GM23248 (cell line): ENCODE data around the gene TP53I3. TPM values are rescaled to one million over a fixed set of nuclear protein-coding genes. Genes with fewer than 3 reads are reported as not detected.

ENCODE experiments used
- DNase-seq: peaks from one replicate; pipeline ENCODE4 v3.0.0-alpha.2; 2015
- H2AFZ ChIP-seq: fragments of 200-600 bp; sonication (generic); 2 replicates; pipeline ENCODE4 v1.6.1; 2016; ENCODE audit warnings: antibody characterized with exemption
- H3F3A ChIP-seq: fragments of 200-600 bp; sonication (generic); 2 replicates; pipeline ENCODE4 v1.6.1; 2016; ENCODE audit warnings: mild to moderate bottlenecking, antibody characterized with exemption, mixed run types; ENCODE audit not compliant: insufficient read depth
- H3K27ac ChIP-seq: fragments of 200-600 bp; sonication (generic); 2 replicates; pipeline ENCODE4 v1.5.1; 2016; ENCODE audit warnings: mild to moderate bottlenecking
- H3K27me3 ChIP-seq: fragments of 200-600 bp; sonication (generic); replicated peaks from 2 replicates; pipeline ENCODE4 v1.6.1; 2016; ENCODE audit warnings: mild to moderate bottlenecking; ENCODE audit not compliant: insufficient read depth
- H3K36me3 ChIP-seq: fragments of 200-600 bp; sonication (generic); 2 replicates; pipeline ENCODE4 v1.6.1; 2016; ENCODE audit warnings: low read depth, mild to moderate bottlenecking
- H3K4me1 ChIP-seq: fragments of 200-600 bp; sonication (generic); 2 replicates; pipeline ENCODE4 v1.6.1; 2016; ENCODE audit warnings: mild to moderate bottlenecking; ENCODE audit not compliant: insufficient read depth
- H3K4me2 ChIP-seq: fragments of 200-600 bp; sonication (generic); one replicate; pipeline ENCODE4 v1.6.1; 2016; ENCODE audit warnings: mild to moderate bottlenecking; ENCODE audit not compliant: unreplicated experiment
- H3K4me3 ChIP-seq: fragments of 200-600 bp; sonication (generic); 2 replicates; pipeline ENCODE4 v1.5.1; 2016; ENCODE audit warnings: mild to moderate bottlenecking
- H3K79me2 ChIP-seq: fragments of 200-600 bp; sonication (generic); 2 replicates; pipeline ENCODE4 v1.6.1; 2016; ENCODE audit warnings: mild to moderate bottlenecking; ENCODE audit not compliant: insufficient read depth
- H3K9ac ChIP-seq: fragments of 200-600 bp; sonication (generic); 2 replicates; pipeline ENCODE4 v1.6.1; 2016; ENCODE audit warnings: mild to moderate bottlenecking
- H3K9me2 ChIP-seq: fragments of 200-600 bp; sonication (generic); 2 replicates; pipeline ENCODE4 v1.6.1; 2016; ENCODE audit warnings: mixed run types, mild to moderate bottlenecking, moderate library complexity; ENCODE audit not compliant: insufficient read depth
- H3K9me3 ChIP-seq: fragments of 200-600 bp; sonication (generic); one replicate; pipeline ENCODE4 v1.6.1; 2017; ENCODE audit warnings: low read depth
- H4K20me1 ChIP-seq: fragments of 200-600 bp; sonication (generic); 2 replicates; pipeline ENCODE4 v1.6.0; 2016; ENCODE audit not compliant: insufficient read depth
- EZH2 ChIP-seq: fragments of 200-600 bp; sonication (generic); IDR thresholded peaks from 2 replicates; pipeline ENCODE4 v1.6.1; 2018; ENCODE audit warnings: antibody characterized with exemption, mild to moderate bottlenecking; ENCODE audit not compliant: insufficient read depth, poor library complexity, severe bottlenecking
- EZH2phosphoT487 ChIP-seq: fragments of 200-600 bp; sonication (generic); IDR thresholded peaks from 2 replicates; pipeline ENCODE4 v1.6.1; 2018; ENCODE audit warnings: antibody characterized with exemption, moderate library complexity, mild to moderate bottlenecking, low read depth; ENCODE audit not compliant: insufficient read depth
- WGBS, 2 experiments: methylation state at CpG; one replicate each; pipeline ENCODE4 v1.1.6; 2015 to 2017; ENCODE audit warnings: low lambda C conversion rate in 2 of 2, low coverage in 1 of 2; ENCODE audit errors: missing lambda C conversion rate in 2 of 2; 5-methylcytosine and 5-hydroxymethylcytosine counted together
- in situ Hi-C: fragments of 300-500 bp; cut with MboI; formaldehyde crosslinking; loops from 2 replicates; pipeline ENCODE4 v1.15.0; 2020
- polyA plus RNA-seq: library from polyadenylated mRNA; unstranded; fragments of >200 nt; fragmentation: Nextera tagmentation; extraction: Ambion mirVana; gene quantifications from 2 replicates; pipeline ENCODE4 v1.2.1, GENCODE V29; 2016
- total RNA-seq: library from RNA; depleted of rRNA; stranded (reverse); fragments of >200 nt; shearing (Covaris generic); gene quantifications from 2 replicates; pipeline ENCODE4 v1.2.3, GENCODE V29; 2014

Gene TP53I3
- total and polyA plus RNA-seq, 2 experiments from 2014 or later = 76.2 to 81.7 TPM

GRCh38 chr2:24083567-24084385 lies 858 bp downstream of the TP53I3 start:
- Histone ChIP-seq H3K4me3 (peak overlapping the region; percentile 90), H3F3A (peaks cover 13% of the 10 kb centered on the region), H3K4me1 (0 out of 2 replicates have a peak, but pooled peaks cover 6% of the 10 kb centered on the region), H3K27ac (peak overlapping the region; percentile 77), H2AFZ (peak overlapping the region; percentile 97), H3K36me3 (peaks cover 6% of the 10 kb centered on the region; the same call in 1 of the 2 replicates), H3K9ac (peak overlapping the region; percentile 87), H3K9me2 (no peaks in the 10 kb centered on the region), H3K9me3 (no peaks in the 10 kb centered on the region), H3K27me3 (no peaks in the 10 kb centered on the region), H3K79me2 (peaks cover 12% of the 10 kb centered on the region; the same call in 1 of the 2 replicates), H3K4me2 (peak overlapping the region; percentile 93), H4K20me1 (no peaks in the 10 kb centered on the region)
- DNase-seq = peak; percentile 83
- no peak for TF ChIP-seq EZH2phosphoT487
- TF ChIP-seq EZH2 = no peak
- WGBS, 2 experiments = 1 to 2% methylated on average over 30 of the region's 30 CpGs
- in situ Hi-C loops = no loop called here

- DNase-seq = peak; percentile 4
- in situ Hi-C loops = no loop called here
- no peaks in the 10 kb centered on the region for H4K20me1 ChIP-seq
- TF ChIP-seq EZH2 (no peak), EZH2phosphoT487 (no peak)
- peak overlapping the region; percentile 87 for H3K9ac ChIP-seq
- peaks cover 12% of the 10 kb centered on the region; the same call in 1 of the 2 replicates for H3K79me2 ChIP-seq
- H3K36me3 ChIP-seq = peaks cover 6% of the 10 kb centered on the region; the same call in 1 of the 2 replicates
- no peaks in the 10 kb centered on the region for H3K9me3 ChIP-seq
- peak overlapping the region; percentile 90 for H3K4me3 ChIP-seq
- peaks cover 21% of the 10 kb centered on the region for H3F3A ChIP-seq
- 0 out of 2 replicates have a peak, but pooled peaks cover 6% of the 10 kb centered on the region for H3K4me1 ChIP-seq
- peak overlapping the region; percentile 93 for H3K4me2 ChIP-seq
- H2AFZ ChIP-seq = peak overlapping the region; percentile 97
- no peaks in the 10 kb centered on the region for H3K27me3 ChIP-seq
- no peaks in the 10 kb centered on the region for H3K9me2 ChIP-seq
- H3K27ac ChIP-seq = peak overlapping the region; percentile 77
- 69 to 75% methylated on average over 8 of the region's 8 CpGs for WGBS, 2 experiments
Observed at GRCh38 chr2:24082787-24083566, 1.7 kb downstream of the TP53I3 start.

- 18 to 21% methylated on average over 2 of the region's 2 CpGs for WGBS, 2 experiments
- no peak for DNase-seq
- H3K36me3 ChIP-seq = peaks cover 6% of the 10 kb centered on the region; the same call in 1 of the 2 replicates
- no peak overlapping the region for H3K4me2 ChIP-seq
- H3K9ac ChIP-seq = no peak overlapping the region
- no peaks in the 10 kb centered on the region for H3K9me2 ChIP-seq
- TF ChIP-seq EZH2 = no peak
- no peak for TF ChIP-seq EZH2phosphoT487
- peaks cover 33% of the 10 kb centered on the region for H3F3A ChIP-seq
- no peaks in the 10 kb centered on the region for H3K9me3 ChIP-seq
- no peak overlapping the region for H3K27ac ChIP-seq
- in situ Hi-C loops = no loop called here
- H3K4me3 ChIP-seq = no peak overlapping the region
- H3K79me2 ChIP-seq = peaks cover 13% of the 10 kb centered on the region
- 0 out of 2 replicates have a peak, but pooled peaks cover 6% of the 10 kb centered on the region for H3K4me1 ChIP-seq
- no peaks in the 10 kb centered on the region for H4K20me1 ChIP-seq
- H3K27me3 ChIP-seq = no peaks in the 10 kb centered on the region
- no peak overlapping the region for H2AFZ ChIP-seq
Observed at GRCh38 chr2:24080701-24081100, 3.9 kb downstream of the TP53I3 start.

DNA sequence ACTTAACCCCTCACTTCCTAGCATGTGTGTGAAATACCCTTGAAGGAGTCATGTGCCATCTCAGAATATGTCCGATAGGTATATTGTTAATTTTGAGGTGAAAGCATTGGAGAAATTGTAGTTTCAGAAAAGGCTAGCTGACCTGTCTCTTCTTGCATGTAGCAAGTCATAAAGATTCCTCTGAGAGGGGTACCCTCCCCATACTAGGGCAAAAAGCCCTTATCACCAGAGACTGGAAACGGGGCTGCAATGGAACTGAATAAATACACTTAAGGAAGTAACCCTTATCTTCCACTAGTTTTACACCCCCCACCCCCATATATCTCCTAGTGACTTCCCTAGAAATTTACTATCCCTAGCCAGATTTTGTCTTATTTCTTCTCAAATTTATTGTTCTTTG lies 6.8 kb downstream of the TP53I3 start:
- in situ Hi-C loops = no loop called here
- peak overlapping the region; percentile 68; the same call in 1 of the 2 replicates for H3K27ac ChIP-seq

More for the DNA sequence above, 6.8 kb downstream of the TP53I3 start:
- Histone ChIP-seq H3K79me2 (peaks cover 34% of the 10 kb centered on the region), H2AFZ (peak overlapping the region; percentile 88), H4K20me1 (no peaks in the 10 kb centered on the region), H3K4me3 (peak overlapping the region; percentile 89), H3K9ac (peak overlapping the region; percentile 86), H3K27me3 (no peaks in the 10 kb centered on the region), H3K9me3 (no peaks in the 10 kb centered on the region), H3K36me3 (peaks cover 18% of the 10 kb centered on the region), H3F3A (peaks cover 26% of the 10 kb centered on the region), H3K4me1 (peaks cover 8% of the 10 kb centered on the region; the same call in 1 of the 2 replicates), H3K9me2 (no peaks in the 10 kb centered on the region), H3K4me2 (peak overlapping the region; percentile 65)
- 68 to 78% methylated on average over 2 of the region's 2 CpGs for WGBS, 2 experiments
- no peak for DNase-seq
- TF ChIP-seq EZH2 (no peak), EZH2phosphoT487 (no peak)
